GM18511 (cell line): ENCODE measurements around the gene SULT6B1.
A peak's percentile ranks its signal among the peaks of the same experiment; 100 is the strongest.

Source experiments
- ATAC-seq: cut with Tn5 transposase; IDR thresholded peaks from one replicate; pipeline ENCODE4 v1.9.1; 2021; ENCODE audit warnings: mild to moderate bottlenecking, moderate library complexity; ENCODE audit not compliant: unreplicated experiment

The SULT6B1 gene

GRCh38 chr2:37196320-37197195 lies 8.1 kb upstream of the SULT6B1 start, which contains the start of gene CEBPZOS:
Gene CEBPZOS (plus strand): TSS chr2:37196496. CDS start chr2:37199705, 3,209 bp downstream.
- ATAC-seq = peak; percentile 83

- peak; percentile 6 for ATAC-seq
Observed at GRCh38 chr2:37195862-37196319, 7.4 kb upstream of the SULT6B1 start.

GRCh38 chr2:37192551-37192950 lies 4.1 kb upstream of the SULT6B1 start:
- no peak for ATAC-seq

- no peak for ATAC-seq
Observed at GRCh38 chr2:37191747-37192146, 3.3 kb upstream of the SULT6B1 start.

GRCh38 chr2:37191253-37191652 lies 2.8 kb upstream of the SULT6B1 start:
- no peak for ATAC-seq

- ATAC-seq = no peak
Observed at GRCh38 chr2:37190290-37190689, 1.8 kb upstream of the SULT6B1 start.

- ATAC-seq = no peak
Observed at GRCh38 chr2:37189452-37190153, 1.1 kb upstream of the SULT6B1 start.

- no peak for ATAC-seq
Observed at GRCh38 chr2:37181726-37182684, 6.5 kb downstream of the SULT6B1 start.

GRCh38 chr2:37180640-37181039 lies 7.8 kb downstream of the SULT6B1 start:
- no peak for ATAC-seq

GRCh38 chr2:37180006-37180639 lies 8.3 kb downstream of the SULT6B1 start:
- ATAC-seq = no peak

GRCh38 chr2:37173741-37174140 lies 14.7 kb downstream of the SULT6B1 start:
- no peak for ATAC-seq

GRCh38 chr2:37171624-37171950 lies 16.9 kb downstream of the SULT6B1 start:
- ATAC-seq = no peak

- ATAC-seq = no peak
Observed at GRCh38 chr2:37168217-37168981, 20.1 kb downstream of the SULT6B1 start.

- ATAC-seq = no peak
Observed at GRCh38 chr2:37167636-37168180, 20.8 kb downstream of the SULT6B1 start.

- no peak for ATAC-seq
Observed at GRCh38 chr2:37164757-37165156, 23.7 kb downstream of the SULT6B1 start.

GRCh38 chr2:37156857-37157714 lies 31.4 kb downstream of the SULT6B1 start, which contains the start of gene EIF2AK2:
Gene EIF2AK2 (minus strand): TSS chr2:37156980. CDS start chr2:37147806, 9,174 bp downstream.
- peak; percentile 92 for ATAC-seq

- ATAC-seq = peak; percentile 36
Observed at GRCh38 chr2:37156071-37156856, 32.2 kb downstream of the SULT6B1 start.

- no peak for ATAC-seq
Observed at GRCh38 chr2:37154785-37155184, 33.7 kb downstream of the SULT6B1 start.
